ENCODE measurements around the gene ACSL6. TPM values are rescaled to one million over a fixed set of nuclear protein-coding genes. Genes with fewer than 3 reads are reported as not detected.

ACSL6 gene
- total and polyA plus RNA-seq, 10 donors: 0.76 to 18.4 (median 3.9) TPM

DNA sequence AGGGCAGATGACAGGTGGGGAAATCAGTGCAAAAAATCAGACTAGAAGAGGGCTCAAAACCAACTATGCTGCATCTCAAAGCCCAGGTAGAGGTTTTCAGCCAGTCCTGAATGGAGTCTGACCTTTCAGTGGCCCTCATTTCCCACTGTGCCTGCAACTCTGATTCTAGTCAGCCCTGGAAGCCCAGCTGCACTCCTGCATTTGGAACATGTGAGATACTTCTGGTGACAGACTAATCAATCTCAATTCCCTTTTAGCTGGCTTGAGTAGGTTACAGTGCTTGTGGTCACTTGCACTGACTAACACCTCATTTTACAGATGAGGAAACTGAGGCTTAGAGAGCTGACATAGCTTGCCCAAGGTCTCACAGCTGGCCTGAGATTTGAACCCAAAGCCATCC lies 7.9 kb upstream of the ACSL6 start:
- Histone ChIP-seq H3K4me3 (no peak overlapping the region), H3K27ac (peak overlapping the region in 1 of 8 donors; percentile 34), H3K4me1 (peaks cover 0 to 28% (median 5%) of the 10 kb centered on the region in 6 donors), H3K36me3 (no peaks in the 10 kb centered on the region), H3K27me3 (replicated peaks in 1 of 7) (peaks cover 0 to 30% (median 0%) of the 10 kb centered on the region in 7 donors), H3K9me3 (no peaks in the 10 kb centered on the region)
- DNase-seq: no peak
- TF ChIP-seq POLR2AphosphoS5 (IDR thresholded peaks at IDR 0.05) (no peak), POLR2A (IDR thresholded peaks at IDR 0.05) (no peak)
- TF ChIP-seq, protein P1, sequence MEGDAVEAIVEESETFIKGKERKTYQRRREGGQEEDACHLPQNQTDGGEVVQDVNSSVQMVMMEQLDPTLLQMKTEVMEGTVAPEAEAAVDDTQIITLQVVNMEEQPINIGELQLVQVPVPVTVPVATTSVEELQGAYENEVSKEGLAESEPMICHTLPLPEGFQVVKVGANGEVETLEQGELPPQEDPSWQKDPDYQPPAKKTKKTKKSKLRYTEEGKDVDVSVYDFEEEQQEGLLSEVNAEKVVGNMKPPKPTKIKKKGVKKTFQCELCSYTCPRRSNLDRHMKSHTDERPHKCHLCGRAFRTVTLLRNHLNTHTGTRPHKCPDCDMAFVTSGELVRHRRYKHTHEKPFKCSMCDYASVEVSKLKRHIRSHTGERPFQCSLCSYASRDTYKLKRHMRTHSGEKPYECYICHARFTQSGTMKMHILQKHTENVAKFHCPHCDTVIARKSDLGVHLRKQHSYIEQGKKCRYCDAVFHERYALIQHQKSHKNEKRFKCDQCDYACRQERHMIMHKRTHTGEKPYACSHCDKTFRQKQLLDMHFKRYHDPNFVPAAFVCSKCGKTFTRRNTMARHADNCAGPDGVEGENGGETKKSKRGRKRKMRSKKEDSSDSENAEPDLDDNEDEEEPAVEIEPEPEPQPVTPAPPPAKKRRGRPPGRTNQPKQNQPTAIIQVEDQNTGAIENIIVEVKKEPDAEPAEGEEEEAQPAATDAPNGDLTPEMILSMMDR (IDR thresholded peaks at IDR 0.05 in 8 of 11, conservative IDR thresholded peaks at IDR 0.05 in 3 of 11): no peak
- intact Hi-C loops (cut with DNase I; ENCODE audit: low total_unique reads): no loop called here

DNA sequence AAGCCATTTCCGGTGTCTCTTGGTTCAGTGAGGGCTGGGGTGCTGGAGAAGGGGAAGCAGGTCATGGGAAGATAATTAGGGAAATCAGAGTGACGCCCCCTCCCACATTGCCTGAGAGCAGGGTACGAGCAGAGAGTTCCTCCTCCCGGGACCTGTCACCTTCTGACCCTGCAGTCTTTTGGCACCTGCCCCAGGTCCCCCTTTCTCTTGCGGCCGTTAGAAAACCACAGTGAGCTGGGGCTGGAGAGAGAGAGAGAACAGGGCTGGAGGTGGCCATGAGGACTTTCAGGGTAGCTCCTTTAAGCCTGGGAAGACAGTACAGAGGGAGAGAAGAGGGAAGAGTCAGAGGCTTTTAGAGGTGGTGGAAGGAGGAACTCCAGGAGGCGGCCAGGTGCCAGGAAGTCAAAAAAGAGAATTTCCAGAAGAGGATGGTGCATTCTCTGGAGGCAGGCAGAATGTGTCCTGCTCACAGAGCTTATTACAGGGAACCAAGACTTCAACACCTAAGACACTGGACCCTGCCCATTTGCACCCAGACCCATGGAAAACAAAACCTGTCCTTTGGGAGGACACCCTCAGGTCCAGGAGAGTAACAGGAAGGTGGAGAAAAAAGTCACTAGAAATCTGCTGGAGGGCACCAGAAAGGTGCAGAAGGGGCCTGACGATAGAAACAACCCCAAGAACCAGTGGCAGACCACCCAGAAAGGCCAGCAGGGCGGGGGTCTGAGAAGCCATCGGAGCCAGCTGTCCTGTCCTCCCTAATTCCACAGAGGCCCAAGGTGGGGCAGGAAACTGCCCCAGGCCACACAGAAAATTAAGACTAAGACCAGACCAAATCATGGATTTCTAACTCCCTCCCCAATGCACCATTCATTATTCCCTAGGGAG lies 6.5 kb upstream of the ACSL6 start:
- H3K27me3 ChIP-seq (replicated peaks in 1 of 7): peaks cover 0 to 40% (median 0%) of the 10 kb centered on the region in 7 donors
- H3K9me3 ChIP-seq: no peaks in the 10 kb centered on the region
- TF ChIP-seq, protein P1 (IDR thresholded peaks at IDR 0.05 in 8 of 11, conservative IDR thresholded peaks at IDR 0.05 in 3 of 11): no peak
- no peak for TF ChIP-seq POLR2A (IDR thresholded peaks at IDR 0.05)
- no peak for TF ChIP-seq POLR2AphosphoS5 (IDR thresholded peaks at IDR 0.05)
- peaks cover 0 to 28% (median 5%) of the 10 kb centered on the region in 6 donors for H3K4me1 ChIP-seq
- no peaks in the 10 kb centered on the region for H3K36me3 ChIP-seq
- DNase-seq: no peak
- H3K27ac ChIP-seq: no peak overlapping the region
- 22 to 34% (median 28%) methylated on average over 10 of the region's 10 CpGs for WGBS, 5 donors
- H3K4me3 ChIP-seq: no peak overlapping the region
- intact Hi-C loops (cut with DNase I; ENCODE audit: low total_unique reads): no loop called here

GRCh38 chr5:132017316-132017715 lies 5.9 kb upstream of the ACSL6 start:
- H3K4me3 ChIP-seq: no peak overlapping the region
- 22 to 59% (median 28%) methylated on average over 4 of the region's 4 CpGs for WGBS, 5 donors
- no peak for DNase-seq
- no peak for TF ChIP-seq POLR2AphosphoS5 (IDR thresholded peaks at IDR 0.05)
- no peak for TF ChIP-seq POLR2A (IDR thresholded peaks at IDR 0.05)
- TF ChIP-seq, protein P1 (IDR thresholded peaks at IDR 0.05 in 8 of 11, conservative IDR thresholded peaks at IDR 0.05 in 3 of 11): no peak
- H3K36me3 ChIP-seq: no peaks in the 10 kb centered on the region
- intact Hi-C loops (cut with DNase I; ENCODE audit: low total_unique reads): no loop called here
- H3K9me3 ChIP-seq: no peaks in the 10 kb centered on the region
- peaks cover 0 to 47% (median 6%) of the 10 kb centered on the region in 7 donors for H3K27me3 ChIP-seq (replicated peaks in 1 of 7)
- H3K4me1 ChIP-seq: peaks cover 0 to 28% (median 6%) of the 10 kb centered on the region in 6 donors
- no peak overlapping the region for H3K27ac ChIP-seq

DNA sequence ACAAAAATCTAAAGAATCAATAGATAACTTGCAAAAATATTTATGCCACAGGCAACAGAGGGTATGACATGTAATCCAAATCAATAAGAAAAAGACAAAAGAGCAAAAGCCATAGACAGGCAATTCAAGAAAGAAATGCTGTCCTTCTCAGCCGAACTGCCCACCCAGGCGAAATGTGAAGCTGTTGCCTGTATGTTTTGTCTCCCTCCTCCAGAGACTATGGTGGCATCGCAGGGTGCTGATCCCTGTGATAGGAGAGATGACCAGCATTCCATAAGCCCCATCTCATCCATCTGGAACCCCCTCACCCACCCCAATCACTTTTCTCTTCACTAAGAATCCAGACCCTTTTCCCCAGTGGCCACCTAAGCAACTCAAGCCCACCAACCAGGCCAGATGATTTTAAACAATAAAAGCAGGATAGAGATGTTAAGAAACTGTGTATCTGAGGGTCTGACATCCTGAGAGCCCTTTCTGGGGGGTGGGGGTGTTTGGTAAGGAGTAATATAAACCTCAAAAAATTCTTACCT lies 5.3 kb upstream of the ACSL6 start:
- H3K36me3 ChIP-seq: no peaks in the 10 kb centered on the region
- DNase-seq: no peak
- TF ChIP-seq POLR2AphosphoS5 (IDR thresholded peaks at IDR 0.05) (no peak), POLR2A (IDR thresholded peaks at IDR 0.05) (no peak)
- TF ChIP-seq, protein P1 (IDR thresholded peaks at IDR 0.05 in 8 of 11, conservative IDR thresholded peaks at IDR 0.05 in 3 of 11): no peak
- no peak overlapping the region for H3K4me3 ChIP-seq
- WGBS, 5 donors: 78 to 93% (median 85%) methylated on average over 3 of the region's 3 CpGs
- peaks cover 0 to 33% (median 11%) of the 10 kb centered on the region in 6 donors for H3K4me1 ChIP-seq
- H3K27me3 ChIP-seq (replicated peaks in 1 of 7): peaks cover 3 to 52% (median 12%) of the 10 kb centered on the region in 7 donors
- intact Hi-C loops (cut with DNase I; ENCODE audit: low total_unique reads): no loop called here
- H3K27ac ChIP-seq: no peak overlapping the region
- H3K9me3 ChIP-seq: no peaks in the 10 kb centered on the region

Data from spleen (tissue), 11 donors.